ENCODE measurements around the gene TNPO2.

DNA sequence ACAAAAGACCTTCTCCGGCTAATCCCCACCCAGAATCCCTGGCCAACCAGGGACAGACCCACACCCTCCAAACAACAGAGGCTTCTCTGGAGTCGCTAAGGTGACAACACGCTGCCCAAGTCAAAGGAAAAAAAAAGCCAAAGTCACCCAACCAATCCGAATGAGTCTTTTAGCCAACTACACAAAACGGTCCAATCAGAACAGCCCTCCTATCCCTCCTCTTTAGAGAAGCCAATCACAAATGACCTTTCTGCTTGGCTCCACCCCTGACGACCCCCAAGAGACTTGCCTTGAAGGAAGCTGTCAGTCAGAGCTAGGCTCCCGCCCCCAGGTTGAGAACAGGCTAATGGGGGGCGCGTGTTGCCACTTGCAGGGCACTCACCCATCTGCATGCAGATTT, 20.7 kb downstream of the TNPO2 start:
- TF ChIP-seq, protein P1, sequence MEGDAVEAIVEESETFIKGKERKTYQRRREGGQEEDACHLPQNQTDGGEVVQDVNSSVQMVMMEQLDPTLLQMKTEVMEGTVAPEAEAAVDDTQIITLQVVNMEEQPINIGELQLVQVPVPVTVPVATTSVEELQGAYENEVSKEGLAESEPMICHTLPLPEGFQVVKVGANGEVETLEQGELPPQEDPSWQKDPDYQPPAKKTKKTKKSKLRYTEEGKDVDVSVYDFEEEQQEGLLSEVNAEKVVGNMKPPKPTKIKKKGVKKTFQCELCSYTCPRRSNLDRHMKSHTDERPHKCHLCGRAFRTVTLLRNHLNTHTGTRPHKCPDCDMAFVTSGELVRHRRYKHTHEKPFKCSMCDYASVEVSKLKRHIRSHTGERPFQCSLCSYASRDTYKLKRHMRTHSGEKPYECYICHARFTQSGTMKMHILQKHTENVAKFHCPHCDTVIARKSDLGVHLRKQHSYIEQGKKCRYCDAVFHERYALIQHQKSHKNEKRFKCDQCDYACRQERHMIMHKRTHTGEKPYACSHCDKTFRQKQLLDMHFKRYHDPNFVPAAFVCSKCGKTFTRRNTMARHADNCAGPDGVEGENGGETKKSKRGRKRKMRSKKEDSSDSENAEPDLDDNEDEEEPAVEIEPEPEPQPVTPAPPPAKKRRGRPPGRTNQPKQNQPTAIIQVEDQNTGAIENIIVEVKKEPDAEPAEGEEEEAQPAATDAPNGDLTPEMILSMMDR (IDR thresholded peaks at IDR 0.05; ENCODE audit: insufficient read depth, low read depth, low read length), result no peak
- no peak for TF ChIP-seq EZH2 (IDR thresholded peaks at IDR 0.05; ENCODE audit: insufficient read depth, low read length)

Measured in astrocyte (in vitro differentiated cells and primary cell).